Sciatic nerve (tissue), 2 donors: ENCODE results near the gene KRTAP1-1. TPM values are rescaled to one million over a fixed set of nuclear protein-coding genes. Genes with fewer than 3 reads are reported as not detected.
A peak's percentile ranks its signal among the peaks of the same experiment; 100 is the strongest.
"Not testable (repeated sequence)": the region's sequence is repeated elsewhere in the genome, so short reads cannot be mapped to it uniquely, and the experiment has no call there.

ENCODE experiments used
- ATAC-seq: fragments of 200-7000 bp; cut with Tn5 transposase; one replicate; pipeline ENCODE4 v1.9.1; 2020; ENCODE audit warnings: mild to moderate bottlenecking, moderate library complexity
- DNase-seq: peaks from one replicate; pipeline ENCODE4 v3.0.0-alpha.2; 2020; ENCODE audit warnings: low spot score
- intact Hi-C: fragments of 100-400 bp; cut with DNase I; formaldehyde crosslinking; loops from one replicate; pipeline ENCODE4 v1.14.2; 2022
- total RNA-seq: library from RNA; stranded (reverse); fragmentation: NEBNext Ultra II Directional; extraction: Animal tissue kit (Norgen Biotek cat#: 25700); gene quantifications from one replicate; pipeline ENCODE4 v1.2.1, GENCODE V29; 2021
- donor health status: DM: no; HTN: no; CAD: no.
- donor health status: DM: no; HTN: no; CAD: no.

KRTAP1-1 gene, protein sequence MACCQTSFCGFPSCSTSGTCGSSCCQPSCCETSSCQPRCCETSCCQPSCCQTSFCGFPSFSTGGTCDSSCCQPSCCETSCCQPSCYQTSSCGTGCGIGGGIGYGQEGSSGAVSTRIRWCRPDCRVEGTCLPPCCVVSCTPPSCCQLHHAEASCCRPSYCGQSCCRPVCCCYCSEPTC
- not detected for total RNA-seq

DNA sequence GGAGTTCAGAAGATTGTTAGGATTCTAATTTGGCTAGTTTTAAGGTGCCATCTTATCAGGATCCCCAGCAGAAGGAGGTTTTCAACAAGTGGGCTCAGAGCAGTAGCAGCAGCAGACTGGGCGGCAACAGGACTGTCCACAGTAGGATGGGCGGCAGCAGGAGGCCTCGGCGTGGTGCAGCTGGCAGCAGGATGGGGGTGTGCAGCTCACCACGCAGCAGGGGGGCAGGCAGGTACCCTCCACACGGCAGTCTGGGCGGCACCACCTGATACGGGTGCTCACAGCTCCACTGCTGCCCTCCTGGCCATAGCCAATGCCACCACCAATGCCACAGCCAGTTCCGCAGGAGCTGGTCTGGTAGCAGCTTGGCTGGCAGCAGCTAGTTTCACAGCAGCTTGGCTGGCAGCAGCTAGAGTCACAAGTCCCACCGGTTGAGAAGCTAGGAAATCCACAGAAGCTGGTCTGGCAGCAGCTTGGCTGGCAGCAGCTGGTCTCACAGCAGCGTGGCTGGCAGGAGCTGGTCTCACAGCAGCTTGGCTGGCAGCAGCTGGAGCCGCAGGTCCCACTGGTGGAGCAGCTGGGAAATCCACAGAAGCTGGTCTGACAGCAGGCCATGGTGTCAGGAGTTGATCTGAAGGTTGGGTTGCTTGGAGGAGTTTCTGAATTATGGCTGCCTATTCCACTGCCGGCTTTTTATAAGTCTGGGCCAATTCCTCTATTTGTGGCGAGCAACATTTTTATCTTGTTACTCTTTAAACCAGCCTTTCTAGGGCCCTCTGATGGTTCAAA is at the start of gene KRTAP1-1:
TSS of gene KRTAP1-1 (minus strand) at position 668 of the 789 bp plus-strand sequence. CDS start at position 615, 53 bp downstream.
- ATAC-seq, intact Hi-C loops, DNase-seq: not testable (repeated sequence)

DNA sequence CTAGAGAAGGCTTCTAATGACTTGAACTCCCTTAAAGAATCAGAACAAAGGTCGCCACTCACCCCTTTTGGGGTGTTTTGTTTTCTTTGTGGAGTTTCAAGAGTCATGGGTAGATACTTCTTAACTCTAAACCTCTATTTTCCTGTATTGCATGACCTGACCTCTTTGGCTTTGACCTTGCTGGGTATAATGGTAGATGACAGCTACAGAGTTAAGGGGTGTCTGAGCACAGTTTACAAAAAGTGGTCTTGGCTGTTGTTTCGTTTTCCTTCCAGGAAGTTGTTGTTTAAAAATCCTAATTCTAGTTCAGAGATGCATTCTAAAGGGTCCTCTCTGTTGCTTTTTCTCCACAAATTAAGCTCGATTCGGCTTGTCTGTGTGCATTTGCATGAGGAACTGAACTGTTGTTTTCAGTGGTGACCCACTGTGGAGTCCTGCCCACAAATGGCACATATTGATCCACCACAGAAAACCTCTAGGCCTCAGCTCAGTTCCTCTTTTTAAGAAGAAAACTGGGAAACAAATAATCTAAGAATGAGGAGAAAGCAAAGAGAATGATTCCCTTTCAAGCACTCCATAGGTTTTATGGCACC is 47.6 kb upstream of the KRTAP1-1 start:
- intact Hi-C loops = not testable (repeated sequence)

DNA sequence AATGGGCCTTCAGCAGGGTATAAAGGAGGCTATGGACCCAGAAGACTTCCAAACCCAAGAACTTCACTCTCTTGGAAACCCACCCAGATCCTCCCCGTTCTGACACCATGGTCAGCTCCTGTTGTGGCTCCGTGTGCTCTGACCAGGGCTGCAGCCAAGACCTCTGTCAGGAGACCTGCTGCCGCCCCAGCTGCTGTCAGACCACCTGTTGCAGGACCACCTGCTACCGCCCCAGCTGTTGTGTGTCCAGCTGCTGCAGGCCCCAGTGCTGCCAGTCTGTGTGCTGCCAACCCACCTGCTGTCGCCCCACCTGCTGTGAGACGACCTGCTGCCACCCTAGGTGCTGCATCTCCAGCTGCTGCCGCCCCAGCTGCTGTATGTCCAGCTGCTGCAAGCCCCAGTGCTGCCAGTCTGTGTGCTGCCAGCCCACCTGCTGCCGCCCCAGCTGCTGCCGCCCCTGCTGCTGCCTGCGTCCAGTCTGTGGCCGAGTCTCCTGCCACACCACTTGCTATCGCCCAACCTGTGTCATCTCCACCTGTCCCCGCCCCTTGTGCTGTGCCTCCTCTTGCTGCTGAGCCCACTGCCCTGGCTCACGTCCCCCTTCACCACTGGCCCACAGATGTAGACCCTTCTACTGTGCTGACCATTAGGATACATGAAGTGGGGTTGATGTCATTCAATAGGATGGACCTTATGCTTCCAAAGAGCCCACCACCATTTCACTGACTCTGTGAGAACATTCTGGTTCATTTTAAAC is 43.0 kb upstream of the KRTAP1-1 start, which contains the start of gene KRTAP4-7:
TSS of gene KRTAP4-7 (plus strand) at position 51 of the 757 bp plus-strand sequence. CDS start at position 108, 57 bp downstream.
- DNase-seq, intact Hi-C loops, ATAC-seq: not testable (repeated sequence)

More for the DNA sequence above, 47.6 kb upstream of the KRTAP1-1 start:
- ATAC-seq, DNase-seq: not testable (repeated sequence)

DNA sequence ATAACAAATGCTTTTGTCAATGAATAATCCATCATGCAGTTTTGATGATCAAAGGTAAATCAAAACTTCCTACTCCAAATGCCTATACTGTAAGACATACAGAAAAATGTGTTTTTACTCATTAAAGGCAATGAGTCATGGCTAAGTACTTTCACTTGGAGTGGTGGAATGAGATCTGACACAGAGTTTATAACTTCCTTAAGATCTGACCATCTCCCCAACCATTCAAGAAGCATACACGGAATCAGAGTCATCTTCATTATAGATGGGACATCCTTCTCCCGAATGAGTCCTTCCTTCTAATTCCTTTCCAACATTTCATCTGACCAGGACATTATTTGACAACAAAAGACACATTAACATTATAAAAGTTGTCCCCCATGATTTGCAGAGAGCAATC is 42.2 kb upstream of the KRTAP1-1 start:
- intact Hi-C loops, ATAC-seq, DNase-seq: not testable (repeated sequence)

DNA sequence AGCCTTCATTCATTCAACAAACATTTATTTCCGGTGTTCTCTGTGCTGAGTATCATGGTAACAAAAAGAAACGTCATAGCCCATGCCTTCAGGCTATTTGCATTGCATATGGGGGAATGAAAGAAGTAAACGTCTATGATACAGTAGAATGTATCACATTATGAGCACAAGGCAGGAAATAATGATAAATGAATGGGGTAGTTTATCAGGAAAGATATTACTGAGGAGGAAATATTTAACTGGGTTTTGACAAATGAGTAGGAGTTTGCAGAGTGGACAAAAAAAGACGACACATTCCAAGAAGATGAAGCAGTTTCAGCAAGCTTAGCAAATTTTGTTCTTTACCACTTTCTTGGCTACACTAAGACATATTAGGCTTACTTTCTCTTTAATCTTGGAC is 41.4 kb upstream of the KRTAP1-1 start:
- DNase-seq (no peak), ATAC-seq (no peak)
- intact Hi-C loops = no loop called here

DNA sequence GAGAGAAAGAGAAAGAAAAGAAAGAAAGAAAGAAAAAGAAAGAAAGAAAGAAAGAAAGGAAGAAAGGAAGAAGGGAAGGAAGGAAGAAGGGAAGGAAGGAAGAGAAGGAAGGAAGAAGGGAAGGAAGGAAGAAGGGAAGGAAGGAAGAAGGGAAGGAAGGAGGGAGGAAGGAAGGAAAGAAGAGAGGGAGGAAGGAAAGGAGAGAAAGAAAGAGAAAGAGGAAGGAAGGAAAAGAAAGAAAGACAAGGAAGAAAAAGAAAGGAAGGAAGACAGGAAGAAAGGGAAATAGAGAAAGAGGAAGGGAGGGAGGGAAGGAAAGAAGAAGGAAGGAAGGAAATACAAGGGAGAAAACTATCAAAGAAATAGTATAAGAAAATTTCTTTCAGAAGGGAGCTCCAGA is 35.5 kb upstream of the KRTAP1-1 start:
- intact Hi-C loops = no loop called here
- no peak for ATAC-seq
- no peak for DNase-seq

DNA sequence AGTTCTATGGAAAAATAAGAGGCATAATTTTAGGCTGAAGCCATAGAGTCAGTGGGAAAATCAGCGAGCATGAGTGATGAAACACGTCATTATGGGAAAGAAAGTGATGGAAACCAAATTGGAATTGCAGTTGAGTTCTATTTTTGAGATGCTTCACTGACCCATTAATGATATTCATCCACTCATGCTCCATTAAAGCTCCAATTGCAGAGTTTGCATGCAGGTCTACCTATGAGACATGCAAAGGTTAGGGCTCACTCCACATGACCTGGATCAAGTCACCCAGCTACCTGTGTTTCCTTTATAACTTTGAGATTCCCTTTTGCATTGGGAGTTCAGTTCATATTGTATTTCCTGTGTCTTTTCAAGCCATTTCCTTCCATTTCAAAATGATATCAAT is 32.4 kb upstream of the KRTAP1-1 start:
- no peak for ATAC-seq
- intact Hi-C loops = no loop called here
- no peak for DNase-seq

DNA sequence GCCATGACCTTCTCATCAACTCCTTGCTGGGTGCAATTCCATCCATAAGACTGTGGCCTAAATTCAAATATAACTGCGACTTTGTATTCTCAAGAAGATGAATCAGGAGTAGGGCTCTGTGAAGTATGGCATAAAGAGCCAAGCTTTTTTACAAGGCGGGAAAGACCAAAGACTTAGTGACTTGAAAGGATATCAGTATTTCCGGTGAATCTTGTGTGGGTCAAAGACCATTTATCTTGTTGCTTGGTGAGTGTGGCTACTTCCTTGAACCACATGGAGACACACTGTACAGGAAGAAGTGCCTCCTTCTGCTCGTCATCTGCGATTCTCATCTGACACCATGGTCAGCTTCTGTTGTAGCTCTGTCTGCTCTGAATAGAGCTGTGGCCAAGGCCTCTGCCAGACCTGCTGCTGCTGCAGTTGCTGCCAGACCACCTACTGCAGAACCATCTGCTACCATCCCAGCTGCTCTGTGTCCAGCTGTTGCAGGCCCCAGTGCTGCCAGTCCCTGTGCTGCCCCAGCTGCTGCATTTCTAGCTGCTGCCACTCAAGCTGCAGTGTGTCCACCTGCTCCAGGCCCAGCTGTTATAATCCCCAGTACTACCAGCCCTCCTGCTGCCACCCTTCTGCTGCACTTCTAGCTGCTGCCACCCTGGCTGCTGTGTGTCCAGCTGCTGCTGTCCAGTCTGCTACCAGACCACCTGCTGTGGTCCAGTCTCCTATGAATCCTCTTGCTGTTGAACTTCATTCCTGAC is 30.5 kb upstream of the KRTAP1-1 start:
- ATAC-seq = no peak
- intact Hi-C loops = no loop called here
- DNase-seq = no peak

DNA sequence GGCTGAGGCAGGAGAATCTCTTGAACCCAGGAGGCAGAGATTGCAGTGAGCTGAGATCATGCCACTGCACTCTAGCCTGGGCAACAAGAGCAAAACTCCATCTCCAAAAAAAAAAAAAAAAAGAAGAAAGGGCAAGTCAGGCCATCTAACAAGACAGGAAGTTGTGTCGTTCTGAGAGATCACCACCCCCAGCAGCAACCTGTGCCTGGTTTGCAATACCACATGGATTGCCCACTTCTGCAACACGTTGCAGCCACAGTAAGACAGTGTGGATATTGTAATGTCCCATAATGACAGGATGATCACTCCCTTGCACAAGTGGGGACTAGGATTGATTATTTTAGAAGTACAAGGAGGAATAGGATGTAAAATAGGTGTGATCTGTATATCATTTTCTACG is 27.8 kb upstream of the KRTAP1-1 start:
- ATAC-seq (no peak), DNase-seq (no peak)
- intact Hi-C loops = no loop called here

DNA sequence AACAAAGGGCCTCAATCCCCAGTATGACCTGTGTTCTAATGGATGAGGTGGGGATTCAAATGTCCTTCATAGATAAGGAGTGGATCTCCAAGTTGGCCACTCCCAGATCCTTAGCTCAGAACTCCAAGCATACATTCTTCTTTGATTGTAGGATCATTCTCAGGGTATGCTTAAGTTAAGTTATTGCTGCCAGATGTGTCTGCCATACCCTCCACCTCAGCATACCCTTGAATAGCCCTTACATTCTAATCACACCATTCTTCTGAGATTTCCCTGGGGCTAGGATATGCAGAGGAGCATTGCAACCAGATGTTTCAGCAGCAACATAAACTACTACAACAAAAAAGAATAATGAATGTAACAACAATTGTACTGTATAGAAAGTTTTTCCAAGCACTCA is 26.0 kb upstream of the KRTAP1-1 start:
- ATAC-seq = no peak
- intact Hi-C loops = no loop called here
- no peak for DNase-seq

DNA sequence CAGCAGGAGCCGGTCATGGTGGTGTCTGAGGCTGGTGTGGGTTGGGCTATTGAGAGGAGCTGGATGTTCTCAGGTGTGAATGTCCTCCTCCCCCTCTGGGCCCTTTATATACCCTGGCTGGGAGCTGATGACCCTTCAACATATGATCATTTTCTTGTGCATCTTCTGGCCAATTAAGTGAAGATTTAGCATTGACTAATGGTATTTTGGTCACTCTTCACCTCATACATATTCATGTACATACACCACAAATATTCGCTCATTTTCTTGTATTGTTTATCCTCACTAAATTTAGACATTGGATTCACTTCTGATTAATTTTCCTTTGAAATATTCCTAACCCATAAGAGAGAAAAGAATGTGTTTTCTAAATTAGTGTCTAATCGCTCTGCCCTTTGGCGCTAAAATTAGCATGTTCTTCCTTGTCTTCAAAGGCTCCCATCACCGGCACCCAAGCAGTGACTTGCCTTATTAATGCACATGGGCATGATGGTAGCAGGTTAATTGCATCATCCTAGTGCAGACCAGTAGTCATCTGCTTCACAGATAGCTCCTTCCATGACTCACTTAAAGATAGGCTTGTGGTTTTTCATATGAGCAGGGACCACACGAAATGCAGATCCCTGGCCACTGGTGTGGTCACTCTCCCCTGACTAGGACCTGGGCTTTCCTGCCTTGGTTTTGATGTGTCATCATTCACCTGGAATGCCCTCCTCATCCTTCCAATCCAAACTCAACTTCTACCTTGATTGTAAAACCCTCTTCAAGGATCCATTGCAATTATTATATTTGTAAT is 24.8 kb upstream of the KRTAP1-1 start, which contains the start of gene KRTAP2-4:
TSS of gene KRTAP2-4 (minus strand) at position 51 of the 796 bp plus-strand sequence. CDS start at position 17, 34 bp downstream.
- no peak for ATAC-seq
- intact Hi-C loops = no loop called here

DNA sequence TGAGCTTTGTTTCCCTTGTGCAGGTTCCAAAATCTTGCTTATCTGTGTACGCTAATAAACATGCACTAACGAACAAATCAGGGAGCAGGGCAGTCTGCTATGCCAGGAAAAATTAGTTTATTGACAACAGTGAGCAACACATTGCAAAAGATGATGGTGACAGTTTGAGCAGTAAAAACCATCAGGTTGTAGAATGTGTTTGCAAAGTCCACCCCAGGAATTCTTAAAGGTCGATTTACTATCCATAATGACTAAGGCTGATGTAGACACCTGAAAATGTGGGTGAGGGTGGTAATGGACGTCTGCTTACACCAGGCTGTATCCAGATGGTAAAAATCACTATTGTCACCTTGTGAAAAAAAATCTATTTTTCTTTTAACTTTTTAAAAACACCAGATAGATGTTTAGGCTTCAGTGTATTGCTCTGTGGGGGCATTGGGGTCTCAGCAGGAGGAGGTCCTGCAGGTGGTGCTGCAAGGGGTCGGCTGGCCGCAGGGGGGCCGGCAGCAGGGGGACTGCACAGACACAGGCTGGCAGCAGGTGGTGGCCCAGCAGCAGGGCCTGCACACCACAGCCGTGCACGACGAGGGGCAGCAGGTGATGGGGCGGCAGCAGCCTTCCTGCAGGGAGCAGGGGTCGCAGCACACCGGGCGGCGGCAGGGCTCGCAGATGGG is 23.9 kb upstream of the KRTAP1-1 start:
- DNase-seq, ATAC-seq, intact Hi-C loops: not testable (repeated sequence)

More for the DNA sequence above, 24.8 kb upstream of the KRTAP1-1 start, which contains the start of gene KRTAP2-4:
- DNase-seq = no peak

DNA sequence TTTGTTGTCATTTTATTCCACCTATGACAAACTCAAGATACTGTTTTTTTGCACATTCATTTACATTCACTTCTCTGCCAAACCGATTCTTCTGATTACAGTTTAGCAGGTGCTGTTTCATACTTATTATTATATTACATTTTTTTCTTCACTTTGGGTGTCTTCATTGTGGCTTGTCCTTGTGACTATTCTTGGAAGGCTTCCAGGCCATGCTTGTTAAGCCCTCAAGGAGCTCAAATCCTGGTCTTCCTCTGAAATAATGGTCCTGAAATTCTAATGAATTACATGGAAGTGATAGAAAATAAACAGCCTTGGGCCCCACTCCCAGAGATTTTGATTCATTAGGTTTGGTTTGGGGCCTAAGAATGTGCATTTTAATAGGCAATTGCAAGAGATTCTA is 23.1 kb upstream of the KRTAP1-1 start:
- intact Hi-C loops = no loop called here
- ATAC-seq (no peak), DNase-seq (no peak)

DNA sequence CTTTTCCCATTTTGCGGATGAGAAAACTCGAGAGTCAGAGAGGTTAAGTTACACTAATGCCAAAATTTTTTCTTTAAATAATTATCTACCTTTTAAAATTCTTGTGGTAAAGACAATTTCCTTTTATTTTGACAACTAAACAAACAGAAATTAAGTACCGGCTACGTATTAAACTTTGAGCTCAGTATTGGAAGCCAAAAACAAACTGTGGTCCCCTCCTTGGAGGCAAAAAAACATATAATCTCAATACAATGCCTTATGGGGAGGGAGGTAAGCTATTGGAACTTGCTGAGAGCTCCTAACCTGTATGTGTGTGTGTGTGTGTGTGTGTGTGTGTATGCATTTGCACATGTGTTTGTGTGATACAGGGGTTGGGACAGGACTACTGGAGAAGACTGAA is 22.2 kb upstream of the KRTAP1-1 start:
- DNase-seq = no peak
- ATAC-seq = no peak
- intact Hi-C loops = no loop called here

DNA sequence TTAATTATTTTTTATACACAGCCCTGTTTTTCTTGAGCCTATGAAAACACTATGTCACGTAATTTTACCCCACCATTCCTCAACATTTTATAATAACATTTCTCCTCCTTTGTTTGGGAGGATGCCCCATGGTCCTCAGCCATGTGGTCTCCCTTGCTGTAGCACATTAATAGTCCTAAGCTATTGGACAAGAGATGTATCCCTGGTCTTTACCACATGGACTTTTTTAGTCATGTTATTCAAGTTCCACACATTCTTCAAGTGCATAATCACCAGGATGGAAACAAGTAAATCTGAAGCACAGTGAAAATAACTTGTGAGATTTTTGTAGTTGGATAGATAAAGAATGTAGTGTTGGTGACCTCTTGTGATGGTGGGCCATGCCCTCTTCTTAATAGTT is 20.7 kb upstream of the KRTAP1-1 start:
- intact Hi-C loops = no loop called here
- no peak for DNase-seq
- ATAC-seq = peak; percentile 67

DNA sequence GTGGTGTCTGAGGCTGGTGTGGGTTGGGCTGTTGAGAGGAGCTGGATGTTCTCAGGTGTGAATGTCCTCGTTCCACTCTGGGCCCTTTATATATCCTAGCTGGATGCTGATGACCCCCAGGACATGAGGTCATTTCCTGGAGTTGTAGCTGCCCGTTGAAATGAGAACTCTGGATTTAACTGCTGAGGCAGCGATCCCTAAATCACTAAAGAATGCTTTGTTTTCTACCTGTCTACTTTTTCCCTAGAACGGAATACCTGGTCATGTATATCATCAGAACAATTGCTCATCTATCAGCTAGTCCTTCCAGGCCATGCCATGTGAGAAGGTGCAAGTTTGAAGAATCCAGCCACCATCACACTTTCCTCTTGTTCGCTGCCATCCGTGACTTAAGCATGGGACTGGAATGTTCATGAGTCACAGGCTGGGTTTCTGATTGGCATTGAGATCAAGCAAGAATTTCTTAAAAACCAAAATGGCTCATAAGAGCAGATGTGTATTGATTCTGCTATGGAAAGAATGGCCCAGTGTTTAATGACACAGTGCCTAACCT is 18.9 kb upstream of the KRTAP1-1 start, which contains the start of gene KRTAP2-3:
TSS of gene KRTAP2-3 (minus strand) at position 63 of the 553 bp plus-strand sequence. CDS start 64 bp downstream, outside the sequence.
- no peak for DNase-seq
- intact Hi-C loops = no loop called here
- ATAC-seq = no peak
